Measurements from ENCODE around the gene ERBIN.
"Not testable (repeated sequence)": the region's sequence is repeated elsewhere in the genome, so short reads cannot be mapped to it uniquely, and the experiment has no call there.

The ERBIN gene

GRCh38 chr5:65923339-65923738 is 3.0 kb upstream of the ERBIN start:
- DNase-seq: no peak

GRCh38 chr5:65924366-65925043 is 1.9 kb upstream of the ERBIN start:
- DNase-seq: no peak

GRCh38 chr5:65925044-65925600 is 1.3 kb upstream of the ERBIN start:
- DNase-seq: peak; percentile 93

- DNase-seq: peak; percentile 95
Observed at GRCh38 chr5:65925601-65926275, 637 bp upstream of the ERBIN start.

- DNase-seq: peak; percentile 34
Observed at GRCh38 chr5:65926893-65927292, 518 bp downstream of the ERBIN start.

GRCh38 chr5:65927503-65928321 is 1.3 kb downstream of the ERBIN start:
- peak; percentile 61 for DNase-seq

GRCh38 chr5:65928322-65928752 is 2.0 kb downstream of the ERBIN start:
- no peak for DNase-seq

GRCh38 chr5:65928860-65929259 is 2.5 kb downstream of the ERBIN start:
- DNase-seq: no peak

GRCh38 chr5:65932676-65933075 is 6.3 kb downstream of the ERBIN start:
- DNase-seq: no peak

GRCh38 chr5:65933295-65933694 is 6.9 kb downstream of the ERBIN start:
- no peak for DNase-seq

GRCh38 chr5:65938256-65938655 is 11.9 kb downstream of the ERBIN start:
- no peak for DNase-seq

- DNase-seq: no peak
Observed at GRCh38 chr5:65943771-65944170, 17.4 kb downstream of the ERBIN start.

- no peak for DNase-seq
Observed at GRCh38 chr5:65946198-65946745, 19.9 kb downstream of the ERBIN start.

GRCh38 chr5:65948115-65948747 is 21.9 kb downstream of the ERBIN start:
- no peak for DNase-seq

- no peak for DNase-seq
Observed at GRCh38 chr5:65951330-65951729, 25.0 kb downstream of the ERBIN start.

- DNase-seq: no peak
Observed at GRCh38 chr5:65952259-65952658, 25.9 kb downstream of the ERBIN start.

GRCh38 chr5:65954200-65954599 is 27.8 kb downstream of the ERBIN start:
- DNase-seq: no peak

- no peak for DNase-seq
Observed at GRCh38 chr5:65955746-65956145, 29.4 kb downstream of the ERBIN start.

GRCh38 chr5:65957703-65958102 is 31.3 kb downstream of the ERBIN start:
- DNase-seq: not testable (repeated sequence)

GRCh38 chr5:65961633-65962032 is 35.3 kb downstream of the ERBIN start:
- no peak for DNase-seq

- peak; percentile 58 for DNase-seq
Observed at GRCh38 chr5:65967288-65968066, 41.1 kb downstream of the ERBIN start.
